GM18951 (cell line): ENCODE data around the gene TMEM59L.

ENCODE experiments used
- POLR2A ChIP-seq: IDR thresholded peaks from 4 replicates; pipeline ENCODE4 v1.6.1; 2011; ENCODE audit warnings: mild to moderate bottlenecking; ENCODE audit not compliant: insufficient read length, insufficient read depth; ENCODE audit errors: extremely low read depth
- in situ Hi-C: fragments of 300-500 bp; cut with MboI; formaldehyde crosslinking; loops from one replicate; pipeline ENCODE4 v1.12.0; 2022; ENCODE audit warnings: low sequenced_read_pairs, mixed read lengths, inconsistent platforms; ENCODE audit not compliant: unreplicated experiment

Gene TMEM59L

GRCh38 chr19:18648973-18649315 lies 36.3 kb downstream of the TMEM59L start:
- no peak for TF ChIP-seq POLR2A
- in situ Hi-C loops = no loop called here

DNA sequence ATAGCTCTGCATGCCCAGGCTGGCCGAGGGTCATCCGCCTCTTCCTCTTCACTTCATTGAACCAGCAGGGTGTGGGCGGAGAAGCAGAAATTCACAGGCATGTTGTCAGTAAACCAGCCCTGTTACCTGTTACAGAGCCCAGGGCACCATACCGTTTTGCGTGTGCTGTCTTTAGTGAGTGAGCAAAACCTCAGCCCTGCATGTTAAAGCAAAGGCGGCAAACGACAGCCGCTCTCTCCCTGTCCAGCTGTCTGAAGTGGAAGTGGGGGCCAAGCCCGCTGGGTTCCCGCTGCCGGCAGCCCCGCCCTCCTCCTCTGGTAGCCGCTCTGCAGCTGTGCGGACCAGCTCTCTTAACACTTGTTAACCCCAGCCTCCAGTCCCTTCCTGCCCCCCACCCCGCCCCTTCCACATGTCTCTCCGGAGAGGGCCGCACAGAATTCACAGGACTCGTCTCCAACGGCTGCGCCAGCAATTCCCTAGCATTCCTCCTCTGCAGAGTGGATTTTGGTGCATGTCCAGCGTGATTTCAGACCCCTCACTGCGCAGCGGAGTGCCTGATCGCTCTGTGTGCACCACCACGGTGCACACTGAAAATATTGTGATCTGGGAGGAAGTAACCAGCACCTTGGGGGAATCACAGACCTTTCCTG lies 36.8 kb downstream of the TMEM59L start:
- in situ Hi-C loops = no loop called here
- TF ChIP-seq POLR2A = no peak

- TF ChIP-seq POLR2A = no peak
Observed at GRCh38 chr19:18650021-18650390, 37.3 kb downstream of the TMEM59L start.

DNA sequence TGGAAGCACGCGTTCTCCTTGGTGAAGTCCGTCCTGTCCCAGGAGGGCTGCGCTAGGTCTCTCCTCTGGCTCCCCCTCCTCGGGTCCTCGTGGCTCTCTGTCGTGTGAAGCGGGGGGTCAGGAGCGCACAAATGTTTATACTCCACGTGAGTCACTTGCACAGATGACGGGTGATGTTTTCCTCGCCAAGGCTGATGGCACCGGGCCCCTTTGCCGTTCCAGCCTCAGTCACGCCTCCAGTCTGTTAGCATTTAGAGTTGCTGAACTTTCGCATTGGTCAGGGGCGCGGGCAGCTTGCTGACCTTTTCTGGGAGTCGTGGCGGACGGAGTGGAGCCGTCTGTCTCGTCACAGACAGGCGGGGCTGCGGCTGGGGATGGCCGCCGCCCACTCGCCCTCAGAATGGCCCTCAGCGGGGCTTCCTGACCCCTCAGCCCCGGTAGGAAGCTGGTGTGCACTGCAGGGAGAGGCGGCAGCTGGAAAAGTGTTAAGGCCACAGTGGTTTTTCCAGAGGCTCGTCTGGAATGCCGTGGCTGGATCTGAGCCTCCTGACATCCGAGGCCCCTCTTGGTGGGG lies 37.9 kb downstream of the TMEM59L start:
- in situ Hi-C loops = no loop called here
- TF ChIP-seq POLR2A = no peak

More at GRCh38 chr19:18650021-18650390, 37.3 kb downstream of the TMEM59L start:
- in situ Hi-C loops = no loop called here

DNA sequence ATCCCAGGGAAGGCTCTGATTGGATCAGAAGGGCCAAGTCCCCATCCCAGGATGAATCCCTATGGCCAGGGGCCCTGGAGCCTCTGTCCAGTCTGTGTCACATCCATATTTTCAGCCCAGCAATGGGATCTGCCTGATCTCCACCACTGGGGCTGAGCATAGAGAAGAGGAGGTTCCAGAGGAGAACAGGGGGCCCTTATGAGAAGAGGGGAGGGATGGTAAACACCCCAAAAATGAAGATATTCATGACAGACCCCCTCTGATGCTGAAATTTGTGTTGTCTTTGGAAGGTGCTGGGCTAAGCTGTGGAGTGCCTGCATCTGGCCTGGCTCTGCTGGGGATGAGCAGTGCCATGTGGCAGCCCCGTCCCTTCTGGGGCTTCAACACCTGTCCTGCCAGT lies 38.6 kb downstream of the TMEM59L start:
- in situ Hi-C loops = no loop called here
- no peak for TF ChIP-seq POLR2A

- in situ Hi-C loops = no loop called here
- TF ChIP-seq POLR2A = no peak
Observed at GRCh38 chr19:18651733-18652132, 39.1 kb downstream of the TMEM59L start.

GRCh38 chr19:18653853-18654252 lies 41.2 kb downstream of the TMEM59L start:
- TF ChIP-seq POLR2A = no peak
- in situ Hi-C loops = no loop called here

- in situ Hi-C loops = no loop called here
- no peak for TF ChIP-seq POLR2A
Observed at GRCh38 chr19:18654469-18654868, 41.8 kb downstream of the TMEM59L start.

GRCh38 chr19:18655173-18655844 lies 42.6 kb downstream of the TMEM59L start:
- in situ Hi-C loops = no loop called here
- no peak for TF ChIP-seq POLR2A

DNA sequence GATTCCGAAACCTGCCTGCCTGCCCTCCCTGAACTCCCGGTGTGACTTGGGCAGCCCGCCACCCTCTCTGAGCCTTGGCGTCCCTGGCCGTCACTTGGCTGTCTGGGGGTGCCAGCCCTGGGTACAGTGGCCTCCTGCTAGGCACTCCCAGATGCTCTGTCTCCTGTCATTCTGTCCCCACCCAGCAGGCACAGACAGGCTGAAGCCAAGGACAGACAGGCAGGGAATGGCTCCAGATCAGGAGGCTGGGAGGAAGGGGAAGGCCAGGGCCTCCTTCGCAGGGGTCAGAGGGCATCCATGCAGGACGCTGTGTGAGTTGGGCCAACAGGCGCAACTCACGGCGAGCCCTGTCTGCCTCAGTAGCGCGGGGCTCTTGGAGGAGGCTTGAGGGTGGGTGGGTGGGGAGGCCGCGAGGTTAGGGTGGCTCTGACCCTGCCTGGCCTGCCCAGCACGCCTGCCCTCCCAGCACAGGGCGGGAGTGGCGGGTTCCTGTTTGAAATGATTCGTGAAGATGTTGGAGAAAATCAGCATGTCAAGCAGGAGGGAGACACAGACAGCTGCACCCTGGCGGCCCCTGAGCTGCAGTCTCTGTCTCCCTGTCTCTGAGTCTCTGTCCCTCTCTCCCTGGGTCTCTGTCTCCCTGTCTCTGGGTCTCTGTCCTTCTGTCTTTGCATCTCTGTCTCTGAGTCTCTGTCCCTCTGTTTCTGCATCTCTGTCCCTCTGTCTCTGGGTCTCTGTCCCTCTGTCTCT lies 43.8 kb downstream of the TMEM59L start:
- in situ Hi-C loops = no loop called here
- TF ChIP-seq POLR2A = no peak

GRCh38 chr19:18657590-18658365 lies 45.1 kb downstream of the TMEM59L start:
- in situ Hi-C loops = no loop called here
- TF ChIP-seq POLR2A = no peak

DNA sequence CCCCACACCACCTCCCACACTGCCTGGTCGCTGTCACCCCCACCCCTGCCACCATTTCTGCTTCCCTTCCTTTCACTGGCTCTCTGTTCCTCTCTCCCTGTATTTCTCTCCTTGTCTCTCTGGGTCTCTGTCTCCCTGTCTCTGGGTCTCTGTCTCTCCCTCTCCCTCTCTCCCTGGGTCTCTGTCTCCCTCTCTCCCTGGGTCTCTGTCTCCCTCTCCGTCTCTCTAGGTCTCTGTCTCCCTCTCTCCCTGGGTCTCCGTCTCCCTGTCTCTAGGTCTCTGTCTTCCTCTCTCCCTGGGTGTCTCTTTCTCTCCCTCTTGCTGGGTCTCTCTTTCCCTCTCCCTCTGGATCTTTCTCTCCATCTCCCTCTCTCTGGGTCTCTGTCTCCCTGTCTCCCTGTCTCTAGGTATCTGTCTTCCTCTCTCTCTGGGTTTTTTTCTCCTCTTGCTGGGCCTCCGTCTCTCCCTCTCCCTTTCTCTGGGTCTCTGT lies 45.7 kb downstream of the TMEM59L start:
- in situ Hi-C loops = no loop called here
- no peak for TF ChIP-seq POLR2A
